8988T (cell line): ENCODE results near the gene RETREG2.

ENCODE experiments used
- DNase-seq: peaks from one replicate; pipeline ENCODE4 v3.0.0; 2011

The RETREG2 gene

GRCh38 chr2:219171231-219171651, 6.8 kb upstream of the RETREG2 start:
- peak; percentile 61 for DNase-seq

DNA sequence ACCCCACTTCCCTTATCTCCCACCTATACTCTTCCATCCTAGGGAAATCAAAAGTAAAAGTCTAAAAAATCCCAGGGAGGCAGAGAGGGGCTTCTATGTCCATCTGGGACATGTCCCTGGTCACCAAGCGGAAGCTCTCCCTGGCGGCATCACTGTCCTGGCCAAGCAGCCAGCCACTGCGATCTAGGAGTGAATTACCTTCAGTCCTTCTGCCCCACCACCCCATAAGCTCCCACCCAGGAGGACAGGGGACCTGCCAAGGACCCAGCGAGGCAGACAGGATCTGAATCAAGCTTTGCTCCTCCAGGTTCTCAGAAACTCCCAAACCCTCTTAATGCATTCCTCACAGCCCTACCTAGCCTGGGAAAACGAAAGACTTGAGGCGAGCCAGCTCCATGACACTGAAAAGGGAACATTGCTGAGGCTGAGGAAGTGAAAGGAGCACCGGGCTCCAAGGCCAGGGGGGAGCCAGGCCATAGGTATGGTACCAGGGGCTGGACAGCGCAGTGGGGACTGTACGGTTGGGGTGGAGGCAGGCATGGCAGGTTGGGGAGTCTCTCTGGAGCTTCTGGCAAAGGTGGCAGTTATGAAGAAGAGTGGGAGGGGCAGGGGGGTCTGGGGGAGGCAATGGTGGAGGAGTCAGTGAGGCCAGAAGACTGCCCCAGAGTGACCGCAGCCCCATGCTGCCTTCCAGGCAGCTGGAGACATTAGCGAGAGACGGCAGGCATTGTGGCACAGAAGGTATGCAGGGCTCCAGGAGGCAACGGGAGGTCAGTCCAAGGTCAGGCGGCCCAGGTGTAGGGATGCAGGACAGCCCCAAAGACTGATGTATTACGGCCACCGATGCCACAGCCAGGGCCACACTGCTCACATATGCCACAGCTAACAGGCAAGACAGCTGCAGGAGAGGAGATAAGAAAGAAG, 5.6 kb upstream of the RETREG2 start:
- no peak for DNase-seq

GRCh38 chr2:219173176-219173575, 4.9 kb upstream of the RETREG2 start:
- DNase-seq, result no peak

DNA sequence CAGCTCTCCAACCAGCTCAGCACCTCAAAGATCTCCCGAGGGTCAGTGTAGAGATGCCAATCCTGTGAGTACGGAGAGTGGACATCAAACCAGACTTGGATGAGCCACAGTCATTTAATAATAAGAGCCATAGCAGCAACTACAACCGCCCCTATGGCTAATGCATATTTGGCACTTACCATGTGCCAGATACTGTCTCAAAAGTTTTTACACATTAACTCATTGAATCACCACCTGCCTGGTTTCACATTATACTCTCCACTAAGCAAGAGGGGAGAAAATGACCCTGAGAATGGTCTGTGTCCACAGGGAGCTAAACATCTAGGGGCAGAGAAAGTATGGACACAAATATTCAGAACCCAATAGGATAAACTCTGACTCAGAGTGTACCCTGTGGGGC, 3.9 kb upstream of the RETREG2 start:
- DNase-seq, result no peak

- no peak for DNase-seq
Observed at GRCh38 chr2:219174801-219175200, 3.3 kb upstream of the RETREG2 start.

- DNase-seq, result no peak
Observed at GRCh38 chr2:219175486-219175885, 2.6 kb upstream of the RETREG2 start.

DNA sequence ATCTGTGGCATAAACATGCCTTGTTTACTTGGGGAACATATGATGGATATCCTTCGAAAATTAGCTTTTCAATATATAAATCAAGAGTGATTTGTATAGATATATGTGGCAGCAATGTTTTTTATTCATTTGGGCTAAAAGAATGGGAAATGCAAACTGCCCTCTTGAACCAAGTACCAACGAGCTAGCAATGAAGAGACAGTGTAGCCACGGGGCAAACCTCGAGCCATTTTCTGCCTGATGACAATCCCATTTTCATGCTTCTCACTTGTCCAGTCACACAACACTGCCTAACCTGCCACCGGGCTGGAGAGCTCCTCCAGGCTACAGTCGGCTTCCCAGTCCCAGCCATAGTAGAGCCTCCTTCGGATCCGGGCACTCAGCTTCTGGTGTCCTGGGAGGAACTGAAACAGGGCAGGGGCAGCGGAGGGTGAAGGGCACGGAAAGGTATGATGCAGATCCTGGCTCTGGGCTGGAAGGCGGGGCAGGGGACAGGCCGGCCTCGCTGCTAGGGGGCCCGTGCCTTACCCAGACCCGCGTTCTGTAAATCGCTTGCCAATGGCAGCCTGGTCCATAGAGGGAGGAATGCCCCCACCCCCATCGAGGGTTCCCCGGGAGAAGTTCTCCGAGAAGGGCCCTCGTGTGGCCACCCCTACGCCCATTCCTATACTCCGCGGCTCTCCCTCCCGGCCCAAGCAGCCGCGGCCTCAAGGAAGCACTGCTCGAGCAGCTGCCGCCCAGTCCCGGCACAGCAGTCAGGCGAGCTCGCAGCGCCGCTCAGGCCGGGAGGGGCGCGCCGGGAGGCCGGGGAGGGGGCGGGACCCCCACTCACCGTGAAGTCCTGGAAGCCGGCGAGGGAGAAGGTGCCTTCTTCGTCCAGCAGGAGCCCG, 1.9 kb upstream of the RETREG2 start:
- DNase-seq, result peak; percentile 41

DNA sequence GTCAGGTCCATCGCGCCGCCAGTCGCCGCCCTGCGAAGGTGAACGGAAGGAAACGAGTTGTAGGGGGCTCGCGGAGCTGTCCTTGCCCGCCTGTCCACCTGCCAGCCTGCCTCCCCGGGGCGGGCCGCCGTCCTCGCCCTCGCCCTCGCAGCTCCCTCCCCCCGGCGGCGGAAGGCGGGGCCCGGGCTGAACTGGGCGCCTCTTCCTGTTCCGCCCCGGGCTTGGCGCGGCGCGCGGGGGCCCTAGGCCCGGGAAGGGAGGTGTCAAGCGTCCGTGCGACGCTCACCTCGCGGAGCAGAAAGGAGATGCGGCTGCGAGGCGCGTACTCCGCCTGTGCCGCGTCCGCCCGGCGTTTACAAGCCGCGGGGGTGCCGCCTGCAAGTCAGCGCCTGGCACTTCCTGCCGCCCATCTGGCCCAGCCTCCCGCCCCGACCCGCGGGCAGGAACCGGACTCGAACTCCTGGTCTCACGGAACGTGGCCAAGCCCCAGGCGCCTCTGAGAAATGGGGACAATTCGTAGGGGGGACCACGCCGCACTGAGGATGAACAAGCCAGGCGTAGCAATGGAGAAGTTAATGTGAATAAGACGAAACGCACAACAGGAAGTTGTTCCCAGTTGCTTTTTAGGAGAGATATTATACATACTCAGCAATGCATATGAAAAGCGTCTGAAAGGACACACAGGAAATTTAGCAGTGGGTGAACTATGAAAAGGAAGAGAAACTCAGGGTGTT, 1.1 kb upstream of the RETREG2 start, which contains the start of gene CNPPD1:
Gene CNPPD1 (minus strand): TSS at position 108 of the 734 bp plus-strand sequence. CDS start 97 bp downstream, at position 11.
- peak; percentile 80 for DNase-seq

DNA sequence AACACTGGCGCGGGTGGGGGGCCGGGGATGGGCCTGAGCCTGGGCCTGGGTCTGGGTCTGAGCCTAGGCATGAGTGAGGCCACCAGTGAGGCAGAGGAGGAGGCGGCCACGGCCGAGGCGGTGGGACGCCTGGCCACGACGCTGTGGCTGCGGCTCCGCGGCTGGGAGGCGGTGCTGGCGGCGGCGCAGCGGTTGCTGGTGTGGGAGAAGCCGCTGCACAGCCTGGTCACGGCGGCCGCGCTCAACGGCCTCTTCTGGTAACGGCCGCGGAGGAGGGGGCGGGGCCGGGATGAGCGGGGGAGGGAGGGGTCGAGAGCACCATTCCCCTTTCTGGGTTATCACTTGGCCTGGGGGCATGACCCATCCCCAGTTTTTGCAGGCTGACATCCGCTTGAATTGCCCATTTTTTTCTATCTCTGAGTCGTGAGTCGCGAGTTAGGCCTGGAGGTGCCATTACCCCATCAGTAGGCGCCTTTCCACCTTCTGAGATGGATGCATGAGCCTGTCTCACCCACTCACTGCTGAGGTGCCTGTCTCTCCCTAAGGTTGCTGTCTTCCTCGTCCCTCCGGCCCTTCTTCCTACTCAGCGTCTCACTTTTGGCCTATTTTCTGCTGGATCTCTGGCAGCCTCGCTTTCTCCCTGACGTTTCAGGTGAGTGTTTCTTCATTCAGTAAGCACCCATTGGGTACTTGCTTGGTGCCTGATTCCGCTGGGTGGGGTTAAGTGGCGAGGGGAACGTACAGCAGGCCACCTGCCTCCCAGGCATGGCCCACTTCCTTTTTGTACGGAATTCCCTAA, 501 bp downstream of the RETREG2 start:
- no peak for DNase-seq

DNA sequence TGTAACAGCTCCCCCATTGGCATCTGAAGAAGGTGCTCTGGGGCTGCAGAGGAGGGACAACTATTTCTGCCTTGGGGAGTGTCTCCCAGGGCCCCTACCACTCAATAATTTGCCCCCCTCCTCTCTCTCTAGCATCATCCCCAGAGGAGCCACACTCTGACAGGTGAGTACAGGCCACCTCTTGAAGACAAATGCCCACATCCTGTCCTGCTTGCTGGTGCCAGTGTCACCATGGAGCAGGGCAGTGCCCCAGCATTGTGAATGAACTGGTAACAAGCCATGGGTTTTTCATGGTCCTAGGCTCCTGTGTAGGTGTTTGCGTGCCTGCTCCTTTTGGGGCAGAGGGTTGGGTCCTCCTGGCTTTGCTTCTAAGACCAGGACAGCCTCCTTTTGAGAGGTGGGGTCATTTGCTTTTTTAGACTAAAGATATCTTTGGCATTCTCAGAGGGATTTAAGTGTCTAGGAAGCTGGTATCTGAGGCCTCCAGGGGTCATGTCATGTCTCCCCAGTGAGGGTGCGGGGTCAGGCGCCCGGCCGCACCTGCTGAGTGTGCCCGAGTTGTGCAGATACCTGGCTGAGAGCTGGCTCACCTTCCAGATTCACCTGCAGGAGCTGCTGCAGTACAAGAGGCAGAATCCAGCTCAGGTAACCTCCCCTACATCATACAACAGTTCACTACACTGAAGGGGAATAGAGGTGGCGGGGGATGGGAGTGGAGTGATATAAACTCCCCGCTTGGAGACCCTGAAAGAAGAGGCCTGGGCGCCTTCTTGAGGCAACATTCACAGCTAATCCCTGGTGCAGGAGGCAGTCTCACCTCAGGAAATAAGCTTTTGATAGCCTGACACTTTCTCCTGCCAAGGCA, 1.8 kb downstream of the RETREG2 start:
- DNase-seq, result no peak

DNA sequence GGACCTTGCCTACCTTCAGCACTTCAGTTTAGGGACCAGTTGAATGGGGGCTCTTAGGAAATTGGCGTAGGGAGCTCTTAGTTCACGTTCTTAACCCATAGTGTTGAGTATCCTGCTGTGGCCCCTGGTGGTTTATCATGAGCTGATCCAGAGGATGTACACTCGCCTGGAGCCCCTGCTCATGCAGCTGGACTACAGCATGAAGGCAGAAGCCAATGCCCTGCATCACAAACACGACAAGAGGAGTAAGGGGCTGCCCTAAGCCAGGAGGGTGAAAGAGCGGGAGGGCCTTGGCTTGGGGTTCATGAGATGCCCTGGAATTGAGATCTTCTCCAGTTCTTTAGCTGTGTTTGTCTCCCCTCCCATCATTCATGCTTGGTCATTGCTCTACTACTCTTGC, 2.9 kb downstream of the RETREG2 start:
- DNase-seq, result no peak

DNA sequence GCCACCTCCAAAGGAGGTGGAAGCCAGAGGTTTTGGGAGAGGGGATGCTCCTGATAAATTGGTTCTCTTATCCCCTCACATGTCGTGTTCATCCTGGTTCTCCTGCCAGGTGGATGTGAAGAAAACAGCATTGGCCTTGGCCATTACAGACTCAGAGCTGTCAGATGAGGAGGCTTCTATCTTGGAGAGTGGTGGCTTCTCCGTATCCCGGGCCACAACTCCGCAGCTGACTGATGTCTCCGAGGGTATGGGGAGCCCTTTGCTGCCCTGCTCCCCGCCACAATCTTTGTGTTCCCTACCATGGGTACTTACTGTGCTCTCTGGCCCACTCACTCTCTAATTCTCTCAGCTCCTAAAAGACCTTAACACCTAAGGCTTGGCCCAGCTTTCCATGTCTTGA, 3.5 kb downstream of the RETREG2 start:
- DNase-seq, result no peak

- DNase-seq, result no peak
Observed at GRCh38 chr2:219182331-219183150, 4.5 kb downstream of the RETREG2 start.

- no peak for DNase-seq
Observed at GRCh38 chr2:219183151-219183772, 5.2 kb downstream of the RETREG2 start.

DNA sequence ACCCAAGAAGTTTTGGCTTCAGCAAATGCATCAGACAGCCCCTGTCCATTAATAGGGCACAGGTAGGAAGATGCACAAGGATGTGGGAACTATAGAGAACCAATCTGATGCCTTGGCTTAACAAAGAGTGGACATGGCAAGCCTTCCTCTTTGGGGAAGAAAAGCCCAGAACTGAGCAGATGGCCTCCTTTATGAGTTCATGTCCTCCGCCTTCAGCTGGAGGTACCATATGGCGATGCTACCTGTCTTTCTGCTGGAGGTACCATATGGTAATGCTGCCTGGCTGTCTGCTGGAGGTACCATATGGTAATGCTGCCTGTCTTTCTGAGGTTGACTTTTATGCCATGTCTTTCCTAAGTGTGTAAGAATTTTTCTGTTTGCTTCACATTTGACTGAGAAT, 6.0 kb downstream of the RETREG2 start:
- DNase-seq, result no peak

DNA sequence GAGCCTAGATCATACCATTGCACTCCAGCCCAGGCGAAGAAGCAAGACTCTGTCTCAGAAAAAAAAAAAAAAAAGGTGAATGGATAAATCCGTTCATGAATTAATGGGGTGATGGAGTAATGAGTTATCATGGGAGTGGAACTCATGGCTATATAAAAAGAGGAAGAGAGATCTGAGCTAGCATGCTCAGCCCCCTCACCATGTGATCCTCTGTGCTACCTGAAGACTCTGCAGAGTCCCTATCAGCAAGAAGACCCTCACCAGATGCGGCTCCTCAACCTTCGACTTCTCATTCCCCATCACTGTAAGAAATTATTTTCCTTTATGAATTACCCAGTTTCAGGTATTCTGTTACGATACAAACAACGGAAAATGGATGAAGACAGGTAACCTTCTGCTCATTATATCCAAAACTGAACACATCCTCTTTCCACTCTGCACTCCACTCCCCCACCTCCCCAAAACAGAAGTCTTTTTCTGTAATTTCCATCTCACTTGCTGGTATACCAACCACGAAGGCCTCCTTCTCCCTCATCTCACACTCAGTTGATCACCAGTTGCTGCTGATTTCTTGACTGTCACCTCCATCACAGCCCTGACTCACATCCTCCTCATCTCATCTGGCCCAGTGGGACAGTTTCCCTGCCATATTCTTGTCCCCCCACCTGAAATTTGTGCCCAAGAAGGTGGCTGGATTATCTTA, 8.8 kb downstream of the RETREG2 start:
- DNase-seq, result no peak

DNA sequence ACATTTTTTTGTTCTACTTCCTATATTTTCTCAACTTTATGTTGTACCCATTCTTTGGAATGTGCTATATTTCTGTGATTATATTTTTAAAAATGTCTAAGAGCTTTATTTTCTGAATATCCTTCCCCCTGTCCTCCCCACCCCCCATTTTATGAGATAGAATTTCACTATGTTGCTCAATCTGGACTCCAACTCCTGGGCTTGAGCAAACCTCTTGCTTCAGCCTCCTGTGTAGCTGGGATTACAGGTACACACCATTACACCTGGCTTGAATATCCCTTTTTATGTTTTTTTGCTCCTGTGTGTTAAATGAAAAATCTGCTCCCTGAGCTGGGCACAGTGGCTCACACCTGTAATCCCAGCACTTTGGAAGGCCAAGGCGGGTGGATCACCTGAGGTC, 19.3 kb downstream of the RETREG2 start:
- DNase-seq, result no peak

DNA sequence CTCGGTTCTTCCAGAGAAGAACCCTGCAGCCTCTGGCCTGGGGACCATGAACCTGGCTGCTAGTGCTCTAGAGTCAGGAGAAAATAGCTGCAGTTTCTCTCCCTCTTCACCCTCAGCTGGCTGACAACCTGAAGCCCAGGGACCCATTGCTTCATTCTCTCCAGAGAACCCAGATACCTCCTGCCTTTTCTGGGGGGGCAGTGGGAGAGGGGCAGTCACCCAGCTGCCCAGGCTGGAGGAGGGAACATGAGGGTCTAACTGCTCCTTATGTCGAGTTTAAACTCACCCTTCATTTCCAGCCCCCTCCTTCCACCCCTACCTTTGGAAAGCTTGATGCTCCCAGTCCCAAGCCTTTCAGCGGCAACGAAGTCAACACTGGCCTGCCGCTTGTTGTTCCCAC, 20.9 kb downstream of the RETREG2 start:
- DNase-seq, result no peak
